Esophagus muscularis mucosa (tissue), 3 donors: ENCODE measurements around the gene PIBF1.

Experiments used
- POLR2A ChIP-seq: fragments of 450-650 bp; IDR thresholded peaks from one replicate; pipeline ENCODE4 v1.6.1; 2017; ENCODE audit warnings: antibody characterized with exemption, moderate library complexity, mild to moderate bottlenecking, low read depth
- TF ChIP-seq, protein P1 (sequence below), 3 experiments: fragments of 200-600 bp in 2 of 3; fragments of 450-650 bp in 1 of 3; sonication (generic) in 2 of 3; IDR thresholded peaks; one replicate each; pipeline ENCODE4 v1.5.1; 2017 to 2019; ENCODE audit warnings: antibody characterized with exemption in 3 of 3, mild to moderate bottlenecking in 2 of 3, moderate library complexity in 1 of 3

DNA sequence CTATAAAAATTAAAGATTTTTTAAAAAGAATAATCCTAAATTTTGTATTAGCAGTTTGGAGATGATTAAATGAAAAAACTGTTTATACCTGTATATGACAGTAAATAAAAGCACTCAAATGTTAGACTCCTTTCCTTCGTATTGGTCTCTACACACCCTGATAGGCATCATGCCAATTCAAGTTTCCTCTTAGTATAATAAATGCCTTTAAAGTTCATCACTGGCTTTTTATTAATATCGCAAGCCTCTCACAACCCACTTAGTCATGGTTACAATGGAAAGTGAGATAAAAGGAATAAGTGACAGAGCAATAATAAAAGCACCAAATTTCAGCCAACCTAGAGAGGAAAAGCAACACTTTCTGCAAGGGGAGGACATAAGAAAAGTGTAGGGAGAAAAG is 102.2 kb downstream of the PIBF1 start:
- no peak for TF ChIP-seq POLR2A
- TF ChIP-seq, protein P1, sequence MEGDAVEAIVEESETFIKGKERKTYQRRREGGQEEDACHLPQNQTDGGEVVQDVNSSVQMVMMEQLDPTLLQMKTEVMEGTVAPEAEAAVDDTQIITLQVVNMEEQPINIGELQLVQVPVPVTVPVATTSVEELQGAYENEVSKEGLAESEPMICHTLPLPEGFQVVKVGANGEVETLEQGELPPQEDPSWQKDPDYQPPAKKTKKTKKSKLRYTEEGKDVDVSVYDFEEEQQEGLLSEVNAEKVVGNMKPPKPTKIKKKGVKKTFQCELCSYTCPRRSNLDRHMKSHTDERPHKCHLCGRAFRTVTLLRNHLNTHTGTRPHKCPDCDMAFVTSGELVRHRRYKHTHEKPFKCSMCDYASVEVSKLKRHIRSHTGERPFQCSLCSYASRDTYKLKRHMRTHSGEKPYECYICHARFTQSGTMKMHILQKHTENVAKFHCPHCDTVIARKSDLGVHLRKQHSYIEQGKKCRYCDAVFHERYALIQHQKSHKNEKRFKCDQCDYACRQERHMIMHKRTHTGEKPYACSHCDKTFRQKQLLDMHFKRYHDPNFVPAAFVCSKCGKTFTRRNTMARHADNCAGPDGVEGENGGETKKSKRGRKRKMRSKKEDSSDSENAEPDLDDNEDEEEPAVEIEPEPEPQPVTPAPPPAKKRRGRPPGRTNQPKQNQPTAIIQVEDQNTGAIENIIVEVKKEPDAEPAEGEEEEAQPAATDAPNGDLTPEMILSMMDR (IDR thresholded peaks at IDR 0.05) = no peak
